K562 (cell line): ENCODE measurements around the gene CDC42EP3. TPM values are rescaled to one million over a fixed set of nuclear protein-coding genes. Genes with fewer than 3 reads are reported as not detected.

ENCODE experiments used
- polyA plus RNA-seq, 8 experiments: library from polyadenylated mRNA; depleted of rRNA in 4 of 8; stranded (reverse) in 5 of 8; unstranded in 3 of 8; fragments of >200 nt; fragmentation: Nextera tagmentation in 2 of 8; fragmentation: Illumina TruSeq in 1 of 8; extraction: Ambion mirVana in 2 of 8; extraction: Trizol in 1 of 8; gene quantifications; 2 replicates each; pipeline versions ENCODE4 v1.2.1 to v1.2.3, GENCODE V29; 2011 to 2014; ENCODE audit warnings: inconsistent platforms in 1 of 8, missing spikeins in 1 of 8
- total RNA-seq, 7 experiments: library from RNA; depleted of rRNA in 6 of 7; stranded (reverse); fragments of >200 nt in 6 of 7; fragmentation: Illumina TruSeq in 2 of 7; extraction: Trizol in 2 of 7; gene quantifications; 2 replicates each; pipeline versions ENCODE4 v1.2.1 to v1.2.3, GENCODE V29; 2011 to 2021; ENCODE audit warnings: low replicate concordance in 1 of 7
- TF ChIP-seq, protein P1 (sequence below): fragments of 450-650 bp; IDR thresholded peaks from 2 replicates; pipeline ENCODE4 v1.6.1; 2016; ENCODE audit warnings: low read depth

CDC42EP3 gene
- total and polyA plus RNA-seq, 9 of the 15 experiments (the other 6 are each of a cell fraction or from before 2014, with no cell fraction given) = 0.72 to 6.4 (median 2.0) TPM

- TF ChIP-seq, protein P1, sequence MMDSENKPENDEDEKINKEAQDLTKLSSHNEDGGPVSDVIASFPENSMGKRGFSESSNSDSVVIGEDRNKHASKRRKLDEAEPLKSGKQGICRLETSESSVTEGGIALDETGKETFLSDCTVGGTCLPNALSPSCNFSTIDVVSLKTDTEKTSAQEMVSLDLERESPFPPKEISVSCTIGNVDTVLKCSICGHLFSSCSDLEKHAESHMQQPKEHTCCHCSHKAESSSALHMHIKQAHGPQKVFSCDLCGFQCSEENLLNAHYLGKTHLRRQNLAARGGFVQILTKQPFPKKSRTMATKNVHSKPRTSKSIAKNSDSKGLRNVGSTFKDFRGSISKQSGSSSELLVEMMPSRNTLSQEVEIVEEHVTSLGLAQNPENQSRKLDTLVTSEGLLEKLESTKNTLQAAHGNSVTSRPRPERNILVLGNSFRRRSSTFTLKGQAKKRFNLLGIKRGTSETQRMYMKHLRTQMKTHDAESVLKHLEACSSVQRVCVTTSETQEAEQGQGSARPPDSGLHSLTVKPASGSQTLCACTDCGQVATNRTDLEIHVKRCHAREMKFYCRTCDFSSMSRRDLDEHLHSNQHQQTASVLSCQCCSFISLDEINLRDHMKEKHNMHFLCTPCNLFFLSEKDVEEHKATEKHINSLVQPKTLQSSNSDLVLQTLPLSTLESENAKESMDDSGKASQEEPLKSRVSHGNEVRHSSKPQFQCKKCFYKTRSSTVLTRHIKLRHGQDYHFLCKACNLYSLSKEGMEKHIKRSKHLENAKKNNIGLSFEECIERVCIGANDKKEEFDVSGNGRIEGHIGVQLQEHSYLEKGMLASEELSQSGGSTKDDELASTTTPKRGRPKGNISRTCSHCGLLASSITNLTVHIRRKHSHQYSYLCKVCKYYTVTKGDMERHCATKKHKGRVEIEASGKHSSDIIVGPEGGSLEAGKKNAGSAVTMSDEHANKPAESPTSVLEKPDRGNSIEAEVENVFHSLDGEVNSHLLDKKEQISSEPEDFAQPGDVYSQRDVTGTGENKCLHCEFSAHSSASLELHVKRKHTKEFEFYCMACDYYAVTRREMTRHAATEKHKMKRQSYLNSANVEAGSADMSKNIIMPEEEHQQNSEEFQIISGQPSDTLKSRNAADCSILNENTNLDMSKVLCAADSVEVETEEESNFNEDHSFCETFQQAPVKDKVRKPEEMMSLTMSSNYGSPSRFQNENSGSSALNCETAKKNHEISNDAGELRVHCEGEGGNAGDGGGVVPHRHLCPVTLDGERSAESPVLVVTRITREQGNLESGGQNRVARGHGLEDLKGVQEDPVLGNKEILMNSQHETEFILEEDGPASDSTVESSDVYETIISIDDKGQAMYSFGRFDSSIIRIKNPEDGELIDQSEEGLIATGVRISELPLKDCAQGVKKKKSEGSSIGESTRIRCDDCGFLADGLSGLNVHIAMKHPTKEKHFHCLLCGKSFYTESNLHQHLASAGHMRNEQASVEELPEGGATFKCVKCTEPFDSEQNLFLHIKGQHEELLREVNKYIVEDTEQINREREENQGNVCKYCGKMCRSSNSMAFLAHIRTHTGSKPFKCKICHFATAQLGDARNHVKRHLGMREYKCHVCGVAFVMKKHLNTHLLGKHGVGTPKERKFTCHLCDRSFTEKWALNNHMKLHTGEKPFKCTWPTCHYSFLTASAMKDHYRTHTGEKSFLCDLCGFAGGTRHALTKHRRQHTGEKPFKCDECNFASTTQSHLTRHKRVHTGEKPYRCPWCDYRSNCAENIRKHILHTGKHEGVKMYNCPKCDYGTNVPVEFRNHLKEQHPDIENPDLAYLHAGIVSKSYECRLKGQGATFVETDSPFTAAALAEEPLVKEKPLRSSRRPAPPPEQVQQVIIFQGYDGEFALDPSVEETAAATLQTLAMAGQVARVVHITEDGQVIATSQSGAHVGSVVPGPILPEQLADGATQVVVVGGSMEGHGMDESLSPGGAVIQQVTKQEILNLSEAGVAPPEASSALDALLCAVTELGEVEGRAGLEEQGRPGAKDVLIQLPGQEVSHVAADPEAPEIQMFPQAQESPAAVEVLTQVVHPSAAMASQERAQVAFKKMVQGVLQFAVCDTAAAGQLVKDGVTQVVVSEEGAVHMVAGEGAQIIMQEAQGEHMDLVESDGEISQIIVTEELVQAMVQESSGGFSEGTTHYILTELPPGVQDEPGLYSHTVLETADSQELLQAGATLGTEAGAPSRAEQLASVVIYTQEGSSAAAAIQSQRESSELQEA = no peak
Observed at GRCh38 chr2:37686792-37687526, 15.5 kb upstream of the CDC42EP3 start (continued).
